Fibroblast of mammary gland (primary cell): ENCODE measurements around the gene NDUFS6.

ENCODE experiments used
- DNase-seq: peaks from one replicate; pipeline ENCODE4 v3.0.0-alpha.2; 2010; ENCODE audit warnings: low read depth
- H3K4me3 ChIP-seq: 2 replicates; pipeline ENCODE4 v1.5.1; 2011; ENCODE audit warnings: low read depth, mild to moderate bottlenecking, low read length, moderate library complexity; ENCODE audit not compliant: control insufficient read depth
- CTCF ChIP-seq: conservative IDR thresholded peaks from 2 replicates; pipeline ENCODE4 v1.5.1; 2011; ENCODE audit warnings: low read depth, low read length, inconsistent platforms; ENCODE audit not compliant: control insufficient read depth, insufficient read depth

Gene NDUFS6

GRCh38 chr5:1756481-1756880, 44.7 kb upstream of the NDUFS6 start:
- no peak for TF ChIP-seq CTCF
- H3K4me3 ChIP-seq: no peak overlapping the region
- DNase-seq: no peak

GRCh38 chr5:1757511-1757910, 43.7 kb upstream of the NDUFS6 start:
- no peak for DNase-seq
- H3K4me3 ChIP-seq: no peak overlapping the region
- no peak for TF ChIP-seq CTCF

GRCh38 chr5:1758574-1758973, 42.6 kb upstream of the NDUFS6 start:
- DNase-seq: no peak
- H3K4me3 ChIP-seq: no peak overlapping the region
- TF ChIP-seq CTCF: no peak

- DNase-seq: no peak
- TF ChIP-seq CTCF: no peak
- H3K4me3 ChIP-seq: no peak overlapping the region
These were observed 41.7 kb upstream of the NDUFS6 start for GRCh38 chr5:1759378-1759970.

- TF ChIP-seq CTCF: no peak
- no peak overlapping the region for H3K4me3 ChIP-seq
- DNase-seq: no peak
These were observed 41.0 kb upstream of the NDUFS6 start for GRCh38 chr5:1760231-1760630.

GRCh38 chr5:1760656-1761452, 40.4 kb upstream of the NDUFS6 start:
- DNase-seq: no peak
- no peak for TF ChIP-seq CTCF
- no peak overlapping the region for H3K4me3 ChIP-seq
